Gastrocnemius medialis (tissue), 4 donors: ENCODE measurements around the gene URM1.

ENCODE experiments used
- POLR2A ChIP-seq, 2 donors: fragments of 450-650 bp; IDR thresholded peaks; one replicate each; pipeline ENCODE4 v1.6.1; 2017; ENCODE audit warnings: antibody characterized with exemption in 2 of 2, mild to moderate bottlenecking in 2 of 2, moderate library complexity in 2 of 2
- TF ChIP-seq, protein P1 (sequence below), 5 experiments: fragments of 450-650 bp in 3 of 5; fragments of 200-600 bp in 2 of 5; sonication (generic) in 2 of 5; IDR thresholded peaks in 4 of 5; conservative IDR thresholded peaks in 1 of 5; 1 replicate in 4 of 5; 2 replicates in 1 of 5; pipeline ENCODE4 v1.5.1; 2016 to 2019; ENCODE audit warnings: antibody characterized with exemption in 5 of 5, mild to moderate bottlenecking in 3 of 5, moderate library complexity in 3 of 5

DNA sequence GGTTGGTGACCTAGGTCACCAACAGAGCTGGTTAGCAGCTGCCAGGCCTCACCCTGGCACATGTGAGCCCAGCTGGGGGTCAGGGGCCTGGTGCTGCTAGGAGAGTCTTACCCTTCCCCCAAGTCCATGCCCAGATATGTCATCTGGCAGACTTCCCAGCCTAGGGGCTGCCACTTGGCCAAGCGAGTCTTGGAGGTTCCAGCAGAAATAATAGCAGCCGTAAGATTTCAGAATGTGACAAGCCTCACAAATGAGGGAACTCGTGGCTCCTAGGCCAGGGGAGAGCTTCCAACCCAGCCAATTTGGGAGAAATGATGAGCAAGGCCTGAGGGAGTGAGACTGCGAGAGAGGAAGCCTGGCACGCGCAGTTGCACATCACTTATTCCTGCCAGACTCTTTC, 11.1 kb downstream of the URM1 start:
- no peak for TF ChIP-seq POLR2A (IDR thresholded peaks at IDR 0.05)
- TF ChIP-seq, protein P1, sequence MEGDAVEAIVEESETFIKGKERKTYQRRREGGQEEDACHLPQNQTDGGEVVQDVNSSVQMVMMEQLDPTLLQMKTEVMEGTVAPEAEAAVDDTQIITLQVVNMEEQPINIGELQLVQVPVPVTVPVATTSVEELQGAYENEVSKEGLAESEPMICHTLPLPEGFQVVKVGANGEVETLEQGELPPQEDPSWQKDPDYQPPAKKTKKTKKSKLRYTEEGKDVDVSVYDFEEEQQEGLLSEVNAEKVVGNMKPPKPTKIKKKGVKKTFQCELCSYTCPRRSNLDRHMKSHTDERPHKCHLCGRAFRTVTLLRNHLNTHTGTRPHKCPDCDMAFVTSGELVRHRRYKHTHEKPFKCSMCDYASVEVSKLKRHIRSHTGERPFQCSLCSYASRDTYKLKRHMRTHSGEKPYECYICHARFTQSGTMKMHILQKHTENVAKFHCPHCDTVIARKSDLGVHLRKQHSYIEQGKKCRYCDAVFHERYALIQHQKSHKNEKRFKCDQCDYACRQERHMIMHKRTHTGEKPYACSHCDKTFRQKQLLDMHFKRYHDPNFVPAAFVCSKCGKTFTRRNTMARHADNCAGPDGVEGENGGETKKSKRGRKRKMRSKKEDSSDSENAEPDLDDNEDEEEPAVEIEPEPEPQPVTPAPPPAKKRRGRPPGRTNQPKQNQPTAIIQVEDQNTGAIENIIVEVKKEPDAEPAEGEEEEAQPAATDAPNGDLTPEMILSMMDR (IDR thresholded peaks at IDR 0.05 in 4 of 5, conservative IDR thresholded peaks at IDR 0.05 in 1 of 5): no peak
